IPS-11a (cell line): Measurements from ENCODE around the gene HLA-C.
"Not testable (repeated sequence)": the region's sequence is repeated elsewhere in the genome, so short reads cannot be mapped to it uniquely, and the experiment has no call there.

Experiments used
- H3K4me3 ChIP-seq: one replicate; pipeline ENCODE4 v1.5.1; 2013; ENCODE audit warnings: low read depth, low read length, control low read depth

The HLA-C gene

GRCh38 chr6:31270788-31271640 is 878 bp downstream of the HLA-C start:
- H3K4me3 ChIP-seq, result peak overlapping the region; percentile 62

GRCh38 chr6:31268836-31269235 is 3.1 kb downstream of the HLA-C start:
- H3K4me3 ChIP-seq, result no peak overlapping the region

GRCh38 chr6:31268369-31268765 is 3.5 kb downstream of the HLA-C start:
- no peak overlapping the region for H3K4me3 ChIP-seq

- H3K4me3 ChIP-seq, result no peak overlapping the region
These were observed 4.1 kb downstream of the HLA-C start for GRCh38 chr6:31267651-31268368.

GRCh38 chr6:31266567-31267360 is 5.1 kb downstream of the HLA-C start:
- no peak overlapping the region for H3K4me3 ChIP-seq

GRCh38 chr6:31265926-31266325 is 6.0 kb downstream of the HLA-C start:
- no peak overlapping the region for H3K4me3 ChIP-seq

GRCh38 chr6:31263346-31263933 is 8.5 kb downstream of the HLA-C start:
- H3K4me3 ChIP-seq, result not testable (repeated sequence)

- H3K4me3 ChIP-seq, result not testable (repeated sequence)
These were observed 11.9 kb downstream of the HLA-C start for GRCh38 chr6:31259995-31260394.

- no peak overlapping the region for H3K4me3 ChIP-seq
These were observed 19.3 kb downstream of the HLA-C start for GRCh38 chr6:31252625-31253024.

- H3K4me3 ChIP-seq, result no peak overlapping the region
These were observed 20.6 kb downstream of the HLA-C start for GRCh38 chr6:31251261-31251660.

- H3K4me3 ChIP-seq, result no peak overlapping the region
These were observed 22.7 kb downstream of the HLA-C start for GRCh38 chr6:31249184-31249583.

- no peak overlapping the region for H3K4me3 ChIP-seq
These were observed 24.1 kb downstream of the HLA-C start for GRCh38 chr6:31247813-31248212.

- H3K4me3 ChIP-seq, result no peak overlapping the region
These were observed 25.8 kb downstream of the HLA-C start for GRCh38 chr6:31246051-31246521.

GRCh38 chr6:31243508-31243907 is 28.4 kb downstream of the HLA-C start:
- H3K4me3 ChIP-seq, result no peak overlapping the region

- no peak overlapping the region for H3K4me3 ChIP-seq
These were observed 32.0 kb downstream of the HLA-C start for GRCh38 chr6:31239854-31240253.

- not testable (repeated sequence) for H3K4me3 ChIP-seq
These were observed 37.8 kb downstream of the HLA-C start for GRCh38 chr6:31234101-31234500.

GRCh38 chr6:31228476-31228875 is 43.4 kb downstream of the HLA-C start:
- no peak overlapping the region for H3K4me3 ChIP-seq

GRCh38 chr6:31227143-31227542 is 44.7 kb downstream of the HLA-C start:
- H3K4me3 ChIP-seq, result no peak overlapping the region

- H3K4me3 ChIP-seq, result no peak overlapping the region
These were observed 46.2 kb downstream of the HLA-C start for GRCh38 chr6:31225735-31226134.

GRCh38 chr6:31222496-31222895 is 49.4 kb downstream of the HLA-C start:
- no peak overlapping the region for H3K4me3 ChIP-seq
